K562 (cell line): ENCODE results near the gene TUBB8B. TPM values are rescaled to one million over a fixed set of nuclear protein-coding genes. Genes with fewer than 3 reads are reported as not detected.
A peak's percentile ranks its signal among the peaks of the same experiment; 100 is the strongest.
"Not testable (repeated sequence)": the region's sequence is repeated elsewhere in the genome, so short reads cannot be mapped to it uniquely, and the experiment has no call there.

Experiments
- ATAC-seq: fragments of 200-7000 bp; cut with Tn5 transposase; 3 replicates; pipeline ENCODE4 v1.9.1; 2020; ENCODE audit warnings: moderate library complexity
- BruUV-seq: library from RNA; stranded (reverse); fragments of 400-500 nt; replicated peaks from 2 replicates; lab custom pipeline; 2021; lab: Mats Ljungman, UMichigan
- CTCF ChIA-PET: fragments of 300-600 bp; formaldehyde crosslinking; extraction: SDS; loops from one replicate; lab custom pipeline; 2021; ENCODE audit warnings: low intra/inter-chr PET ratio; lab: Yijun Ruan, JAX
- POLR2A ChIA-PET: fragments of 300-600, 350-650 bp; sonication (Branson Sonifier 250); formaldehyde crosslinking; extraction: SDS; loops from one replicate; lab custom pipeline; 2021; ENCODE audit warnings: antibody characterized with exemption, inconsistent platforms; lab: Yijun Ruan, JAX
- DNase-seq, 4 experiments: peaks; one replicate each; pipeline versions ENCODE4 v3.0.0 to v3.0.0-alpha.2; 2011 to 2018; ENCODE audit warnings: low spot score in 3 of 4, mixed read lengths in 3 of 4; ENCODE audit errors: extremely low read depth in 1 of 4
- FAIRE-seq: peaks from 2 replicates; lab custom pipeline; 2011; peaks lifted over from hg19 to GRCh38; lab: Jason Lieb, UNC
- H2AFZ ChIP-seq: 2 replicates; pipeline ENCODE4 v1.6.0; 2011; ENCODE audit warnings: low read depth, low read length, control low read depth, inconsistent platforms
- H3K27ac ChIP-seq: fragments of 200-600 bp; 3 replicates; pipeline ENCODE4 v1.8.0; 2011; ENCODE audit warnings: low read depth, mild to moderate bottlenecking, control low read depth, inconsistent platforms, low read length, moderate library complexity, mixed read lengths; ENCODE audit errors: extremely low read depth
- H3K27me3 ChIP-seq, 2 experiments: fragments of 300-600 bp in 1 of 2; 2 replicates in 1 of 2; 3 replicates in 1 of 2; pipeline versions ENCODE4 v1.6.0 to v1.8.0; 2011; ENCODE audit warnings: inconsistent platforms in 2 of 2, low read length in 2 of 2, mild to moderate bottlenecking in 1 of 2, mixed read lengths in 1 of 2, moderate library complexity in 1 of 2; ENCODE audit not compliant: control insufficient read depth in 2 of 2, insufficient read depth in 2 of 2
- H3K36me3 ChIP-seq: fragments of 300-600 bp; 3 replicates; pipeline ENCODE4 v1.8.0; 2011; ENCODE audit warnings: mild to moderate bottlenecking, low read length, inconsistent platforms; ENCODE audit not compliant: control insufficient read depth, insufficient read depth
- H3K4me1 ChIP-seq, 2 experiments: fragments of 200-600 bp in 1 of 2; replicated peaks in 1 of 2; 2 replicates in 1 of 2; 3 replicates in 1 of 2; pipeline versions ENCODE4 v1.5.1 to v1.8.0; 2011; ENCODE audit warnings: inconsistent platforms in 2 of 2, low read length in 2 of 2, mild to moderate bottlenecking in 1 of 2, mixed read lengths in 1 of 2, moderate library complexity in 1 of 2; ENCODE audit not compliant: control insufficient read depth in 2 of 2, insufficient read depth in 2 of 2
- H3K4me2 ChIP-seq: 2 replicates; pipeline ENCODE4 v1.6.1; 2011; ENCODE audit warnings: low read length, control low read depth, inconsistent platforms, mixed read lengths; ENCODE audit not compliant: insufficient read depth
- H3K4me3 ChIP-seq: fragments of 200-600 bp; sonication (generic), shearing (Covaris generic); 2 replicates; pipeline ENCODE4 v1.5.1; 2016; ENCODE audit warnings: control low read depth, inconsistent platforms
- H3K79me2 ChIP-seq: fragments of 200-600 bp; 3 replicates; pipeline ENCODE4 v1.8.0; 2011; ENCODE audit warnings: low read length, inconsistent platforms; ENCODE audit not compliant: control insufficient read depth, insufficient read depth
- H3K9ac ChIP-seq, 2 experiments: 2 replicates each; pipeline versions ENCODE4 v1.6.0 to v1.6.1; 2011; ENCODE audit warnings: low read depth in 2 of 2, low read length in 2 of 2, control low read depth in 1 of 2, inconsistent platforms in 1 of 2, mild to moderate bottlenecking in 1 of 2, mixed read lengths in 1 of 2; ENCODE audit not compliant: insufficient read depth in 1 of 2
- H3K9me1 ChIP-seq: one replicate; pipeline ENCODE4 v1.6.0; 2011; ENCODE audit warnings: inconsistent platforms, mild to moderate bottlenecking, low read length, moderate library complexity; ENCODE audit not compliant: control insufficient read depth, insufficient read depth
- H3K9me3 ChIP-seq: replicated peaks from 2 replicates; pipeline ENCODE4 v1.5.1; 2011; ENCODE audit warnings: low read depth, low read length, inconsistent platforms; ENCODE audit not compliant: control insufficient read depth, insufficient read depth
- H4K20me1 ChIP-seq: replicated peaks from 2 replicates; pipeline ENCODE4 v1.6.1; 2011; ENCODE audit warnings: low read length, inconsistent platforms, mixed read lengths; ENCODE audit not compliant: control insufficient read depth, insufficient read depth
- CREBBP ChIP-seq: IDR thresholded peaks from one replicate; pipeline ENCODE4 v1.6.1; 2012; ENCODE audit warnings: low read depth, mild to moderate bottlenecking, control low read depth, inconsistent platforms, low read length
- NR2C2 ChIP-seq, 2 experiments: fragments of 200-800 bp in 1 of 2; sonication (Bioruptor generic) in 1 of 2; sonication (generic) in 1 of 2; formaldehyde crosslinking in 1 of 2; IDR thresholded peaks; 2 replicates each; pipeline versions ENCODE4 v1.6.1 to v1.8.0; 2016 to 2022; ENCODE audit warnings: mild to moderate bottlenecking in 1 of 2, missing compliant biosample characterization in 1 of 2, missing genetic modification characterization in 1 of 2, missing genetic modification reagents in 1 of 2
- WGBS: fragments of 100-300 bp; shearing (Covaris generic); methylation state at CpG from one replicate; pipeline ENCODE4 v1.1.6; 2016; ENCODE audit warnings: low coverage, mixed read lengths; ENCODE audit not compliant: insufficient coverage; ENCODE audit errors: missing lambda C conversion rate; 5-methylcytosine and 5-hydroxymethylcytosine counted together
- in situ Hi-C: fragments of 300-500 bp; cut with MboI; formaldehyde crosslinking; loops from 4 replicates; pipeline ENCODE4 v1.15.0; 2018; ENCODE audit warnings: inconsistent platforms, mixed read lengths
- intact Hi-C: fragments of 100-400 bp; cut with micrococcal nuclease; formaldehyde crosslinking; loops from 2 replicates; pipeline ENCODE4 v1.14.2; 2022
- polyA plus RNA-seq, 8 experiments: library from polyadenylated mRNA; depleted of rRNA in 4 of 8; stranded (reverse) in 5 of 8; unstranded in 3 of 8; fragments of >200 nt; fragmentation: Nextera tagmentation in 2 of 8; fragmentation: Illumina TruSeq in 1 of 8; extraction: Ambion mirVana in 2 of 8; extraction: Trizol in 1 of 8; gene quantifications; 2 replicates each; pipeline versions ENCODE4 v1.2.1 to v1.2.3, GENCODE V29; 2011 to 2014; ENCODE audit warnings: inconsistent platforms in 1 of 8, missing spikeins in 1 of 8
- small RNA-seq: library from RNA; depleted of rRNA; stranded (forward); fragments of <200 nt; gene quantifications from one replicate; pipeline ENCODE3, GENCODE V24; 2014
- total RNA-seq, 7 experiments: library from RNA; depleted of rRNA in 6 of 7; stranded (reverse); fragments of >200 nt in 6 of 7; fragmentation: Illumina TruSeq in 2 of 7; extraction: Trizol in 2 of 7; gene quantifications; 2 replicates each; pipeline versions ENCODE4 v1.2.1 to v1.2.3, GENCODE V29; 2011 to 2021; ENCODE audit warnings: low replicate concordance in 1 of 7
- TF ChIP-seq, protein P1 (sequence below): sonication (generic); IDR thresholded peaks from 2 replicates; pipeline ENCODE4 v1.6.1; 2016

TUBB8B gene
- total and polyA plus RNA-seq, 9 of the 15 experiments (the other 6 are each of a cell fraction or from before 2014, with no cell fraction given), result 0.08 TPM; not detected in 8

GRCh38 chr18:10624-11184 is 38.7 kb downstream of the TUBB8B start:
- H3K4me1 ChIP-seq, H3K79me2 ChIP-seq, in situ Hi-C loops, H3K36me3 ChIP-seq, intact Hi-C loops, H2AFZ ChIP-seq, CTCF ChIA-PET, H3K9ac ChIP-seq, H3K27ac ChIP-seq, FAIRE-seq, H3K4me3 ChIP-seq, ATAC-seq, H4K20me1 ChIP-seq, H3K9me3 ChIP-seq, POLR2A ChIA-PET, H3K4me2 ChIP-seq, BruUV-seq, DNase-seq, H3K27me3 ChIP-seq, H3K9me1 ChIP-seq: not testable (repeated sequence)
- 92% methylated on average over 8 of the region's 75 CpGs for whole genome bisulfite sequencing

- H2AFZ ChIP-seq; CTCF ChIA-PET; POLR2A ChIA-PET; H3K4me1 ChIP-seq; H3K27me3 ChIP-seq; intact Hi-C loops; H4K20me1 ChIP-seq; DNase-seq; H3K79me2 ChIP-seq; H3K27ac ChIP-seq; BruUV-seq; ATAC-seq; H3K36me3 ChIP-seq; in situ Hi-C loops; H3K4me3 ChIP-seq; H3K4me2 ChIP-seq; H3K9me1 ChIP-seq; H3K9me3 ChIP-seq; H3K9ac ChIP-seq; TF ChIP-seq NR2C2 (CRISPR knock-in tag; IDR thresholded peaks at IDR 0.05): not testable (repeated sequence)
- peak; percentile 76 for TF ChIP-seq CREBBP
- peak; percentile 25; the same call in 1 of the 2 replicates for TF ChIP-seq NR2C2 (tag; IDR thresholded peaks at IDR 0.05)
- TF ChIP-seq, protein P1, sequence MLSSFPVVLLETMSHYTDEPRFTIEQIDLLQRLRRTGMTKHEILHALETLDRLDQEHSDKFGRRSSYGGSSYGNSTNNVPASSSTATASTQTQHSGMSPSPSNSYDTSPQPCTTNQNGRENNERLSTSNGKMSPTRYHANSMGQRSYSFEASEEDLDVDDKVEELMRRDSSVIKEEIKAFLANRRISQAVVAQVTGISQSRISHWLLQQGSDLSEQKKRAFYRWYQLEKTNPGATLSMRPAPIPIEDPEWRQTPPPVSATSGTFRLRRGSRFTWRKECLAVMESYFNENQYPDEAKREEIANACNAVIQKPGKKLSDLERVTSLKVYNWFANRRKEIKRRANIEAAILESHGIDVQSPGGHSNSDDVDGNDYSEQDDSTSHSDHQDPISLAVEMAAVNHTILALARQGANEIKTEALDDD, result peak; percentile 79
- FAIRE-seq, result peak; percentile 80
These were observed 39.5 kb downstream of the TUBB8B start for GRCh38 chr18:9937-10336.

Small RNA genes within 50 kb of the gene (small RNA-seq; reads per million reads assigned to genes)
- gene AP001005.2, result not detected

Other genes with a start within 250 kb of the TUBB8B start
- gene USP14, start 108.9 kb upstream of the TUBB8B start, total RNA-seq (2014; rRNA removed), result 18.7 and 20.5 TPM in 2 replicates
- gene USP14, start 108.9 kb upstream of the TUBB8B start, total RNA-seq (2014; rRNA removed; fragmentation: Illumina TruSeq; extraction: Trizol), result 34.3 and 37.5 TPM in 2 replicates
- gene USP14, start 108.9 kb upstream of the TUBB8B start, total RNA-seq (2015; rRNA removed; fragmentation: Illumina TruSeq; extraction: Trizol), result 25.7 and 28.3 TPM in 2 replicates
- 114 and 122 TPM in 2 replicates for gene USP14, start 108.9 kb upstream of the TUBB8B start, total RNA-seq (2021)
- 56.5 and 63.9 TPM in 2 replicates for gene USP14, start 108.9 kb upstream of the TUBB8B start, polyA plus RNA-seq (2011; rRNA removed)
- gene USP14, start 108.9 kb upstream of the TUBB8B start, polyA plus RNA-seq (2014; fragmentation: Illumina TruSeq; extraction: Trizol), result 124 and 129 TPM in 2 replicates
- gene USP14, start 108.9 kb upstream of the TUBB8B start, polyA plus RNA-seq (2014; fragmentation: Nextera tagmentation; extraction: Ambion mirVana), result 10 to 100 TPM; 34.4 to 40.3 TPM
- gene USP14, start 108.9 kb upstream of the TUBB8B start, polyA plus RNA-seq (2014; rRNA removed), result 44.6 and 67.2 TPM in 2 replicates
- gene THOC1, start 218.4 kb upstream of the TUBB8B start, total RNA-seq (2014; rRNA removed), result 70.9 and 77.6 TPM in 2 replicates
- gene THOC1, start 218.4 kb upstream of the TUBB8B start, total RNA-seq (2014; rRNA removed; fragmentation: Illumina TruSeq; extraction: Trizol), result 136 and 149 TPM in 2 replicates
- gene THOC1, start 218.4 kb upstream of the TUBB8B start, total RNA-seq (2015; rRNA removed; fragmentation: Illumina TruSeq; extraction: Trizol), result 116 and 120 TPM in 2 replicates
- gene THOC1, start 218.4 kb upstream of the TUBB8B start, total RNA-seq (2021), result 66.3 and 71.1 TPM in 2 replicates
- 143 and 150 TPM in 2 replicates for gene THOC1, start 218.4 kb upstream of the TUBB8B start, polyA plus RNA-seq (2011; rRNA removed)
- gene THOC1, start 218.4 kb upstream of the TUBB8B start, polyA plus RNA-seq (2014; fragmentation: Illumina TruSeq; extraction: Trizol), result 83.6 and 106 TPM in 2 replicates
- 100 to 1,000 TPM in 1 of 2 experiments, 10 to 100 TPM in 1; 87.1 to 139 TPM for gene THOC1, start 218.4 kb upstream of the TUBB8B start, polyA plus RNA-seq (2014; fragmentation: Nextera tagmentation; extraction: Ambion mirVana)
- gene THOC1, start 218.4 kb upstream of the TUBB8B start, polyA plus RNA-seq (2014; rRNA removed), result 88.4 and 107 TPM in 2 replicates